Measurements from ENCODE around the gene SMIM9.

Gene SMIM9

DNA sequence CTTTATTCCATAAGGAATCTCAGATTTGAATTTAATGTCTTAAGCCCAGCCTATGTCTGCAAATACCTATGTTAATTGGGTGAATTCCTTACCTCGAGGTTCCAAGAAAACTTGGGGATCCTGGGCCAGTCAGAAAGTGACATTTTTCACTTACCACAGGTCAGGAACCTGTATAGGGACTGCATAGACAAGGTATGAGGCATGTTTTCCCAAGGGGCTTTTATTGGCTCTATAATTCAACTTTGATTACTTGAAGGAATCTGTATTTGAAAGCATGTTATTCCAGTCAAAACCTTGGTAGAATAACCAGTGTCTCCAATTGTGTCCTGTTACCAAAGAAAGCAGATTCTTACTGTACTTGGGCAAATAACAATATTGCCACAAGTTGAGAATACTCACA is 20.7 kb downstream of the SMIM9 start:
- no peak for DNase-seq

DNA sequence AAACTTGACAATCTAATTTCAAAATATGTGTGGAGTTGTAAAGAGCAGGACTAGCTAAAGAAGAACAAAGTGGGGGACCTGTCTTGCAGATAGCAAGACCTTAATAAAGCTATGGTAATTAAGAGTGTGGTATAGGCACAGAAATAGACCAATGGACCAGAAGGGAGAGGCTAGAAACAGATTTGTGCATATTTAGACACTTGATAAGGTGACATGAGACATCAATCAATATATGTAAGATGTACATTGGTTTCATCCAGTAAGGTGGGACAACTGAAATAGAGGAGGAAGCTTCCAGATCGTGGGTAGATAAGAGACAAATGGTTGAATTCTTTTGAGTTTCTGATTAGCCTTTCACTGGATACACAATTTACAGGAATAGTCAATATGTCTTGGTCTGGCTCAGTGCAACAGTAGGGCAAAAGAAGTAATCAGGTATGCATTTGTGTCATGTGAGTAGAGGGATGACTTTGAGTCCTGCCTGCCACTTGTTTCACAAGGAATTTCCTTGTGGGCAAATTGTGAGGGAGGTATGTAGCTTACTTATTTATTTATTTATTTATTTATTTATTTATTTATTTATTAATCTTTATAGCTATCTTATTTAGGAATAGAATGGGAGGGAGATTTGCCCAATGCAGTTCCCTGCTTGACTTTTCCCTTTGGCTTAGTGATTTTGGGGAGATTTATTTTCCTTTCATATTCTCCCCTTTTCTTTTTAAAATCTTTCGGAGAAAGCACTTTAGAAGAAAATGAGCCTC is 21.9 kb downstream of the SMIM9 start:
- peak; percentile 22 for DNase-seq

DNA sequence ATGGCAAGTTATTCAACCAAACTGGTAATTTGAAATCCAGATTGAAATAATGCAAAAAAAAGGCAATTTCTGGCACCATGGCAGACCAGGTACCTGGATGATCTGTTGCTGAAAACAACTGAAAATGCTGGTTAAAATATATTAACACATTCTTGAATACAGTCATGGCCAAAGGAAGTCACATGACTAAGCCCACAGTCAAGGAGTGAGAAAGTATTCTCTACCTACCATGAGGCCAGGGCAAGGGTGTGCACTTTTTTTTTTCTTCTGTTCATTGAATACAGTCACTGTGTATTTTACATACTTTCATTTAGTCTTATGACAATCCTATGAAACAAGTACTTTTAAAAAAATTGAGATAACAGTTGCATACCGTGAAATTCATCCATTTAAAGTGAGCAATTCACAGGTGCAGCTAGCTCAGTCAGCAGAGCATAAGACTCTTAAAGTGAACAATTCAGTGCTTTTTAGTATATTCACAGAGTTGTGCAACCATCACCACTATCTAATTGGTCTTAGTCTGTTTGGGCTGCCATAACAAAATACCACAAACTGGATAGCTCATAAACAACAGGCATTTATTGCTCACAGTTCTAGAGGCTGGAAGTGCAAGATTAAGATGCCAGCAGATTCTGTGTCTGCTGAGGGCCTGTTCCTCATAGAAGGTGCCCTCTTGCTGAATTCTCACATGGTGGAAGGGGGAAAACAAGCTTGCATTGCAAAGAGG is 24.4 kb downstream of the SMIM9 start:
- DNase-seq, result peak; percentile 60

DNA sequence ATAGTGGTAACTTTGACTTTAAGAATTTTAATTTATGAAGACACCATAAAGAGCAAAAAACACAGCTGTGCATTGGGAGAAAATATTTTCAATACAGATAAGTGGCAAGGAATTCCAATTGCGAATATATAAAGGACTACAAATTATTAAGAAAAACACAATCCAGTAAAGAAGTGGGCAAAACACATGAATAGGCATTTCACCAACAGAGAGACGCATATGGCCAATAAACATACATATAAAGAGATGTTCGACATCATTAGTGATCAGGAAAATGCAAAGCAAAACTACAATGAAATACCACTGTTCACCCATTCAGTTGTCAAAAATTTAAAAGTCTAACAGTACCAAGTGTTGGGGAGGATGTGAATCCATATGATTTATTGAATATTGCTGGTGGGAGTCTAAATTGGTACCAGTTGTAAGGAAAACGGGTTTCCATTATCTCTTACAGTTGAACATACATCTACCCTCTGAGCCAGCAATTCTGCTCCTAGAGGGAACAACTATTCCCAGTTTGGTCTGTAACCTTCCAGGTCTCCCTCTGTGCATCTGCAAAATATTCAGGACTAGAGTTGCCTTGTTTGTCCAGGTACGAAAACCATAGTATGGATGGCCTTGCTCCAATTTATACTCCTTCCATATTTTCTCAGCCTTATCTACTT is 27.5 kb downstream of the SMIM9 start:
- DNase-seq, result no peak

DNA sequence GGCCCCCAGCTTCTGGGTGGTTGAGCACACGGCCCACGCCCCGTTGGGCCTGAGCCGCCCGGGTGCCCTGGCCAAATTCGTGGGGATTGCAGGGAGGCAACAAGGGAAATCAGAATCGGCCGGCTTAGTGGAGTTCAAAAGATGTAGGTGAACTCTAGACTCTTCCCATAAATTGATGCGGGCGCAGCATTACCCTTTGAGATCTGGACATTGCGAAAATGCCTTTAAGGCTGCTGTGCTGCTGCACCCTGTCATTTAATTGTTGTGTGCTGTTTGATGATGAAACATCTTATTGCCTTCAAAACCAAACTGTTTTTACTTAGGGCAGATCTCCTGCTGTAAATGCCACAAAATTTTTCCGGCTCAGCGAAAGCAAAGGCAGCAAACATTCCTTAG is 28.8 kb downstream of the SMIM9 start:
- no peak for DNase-seq

DNA sequence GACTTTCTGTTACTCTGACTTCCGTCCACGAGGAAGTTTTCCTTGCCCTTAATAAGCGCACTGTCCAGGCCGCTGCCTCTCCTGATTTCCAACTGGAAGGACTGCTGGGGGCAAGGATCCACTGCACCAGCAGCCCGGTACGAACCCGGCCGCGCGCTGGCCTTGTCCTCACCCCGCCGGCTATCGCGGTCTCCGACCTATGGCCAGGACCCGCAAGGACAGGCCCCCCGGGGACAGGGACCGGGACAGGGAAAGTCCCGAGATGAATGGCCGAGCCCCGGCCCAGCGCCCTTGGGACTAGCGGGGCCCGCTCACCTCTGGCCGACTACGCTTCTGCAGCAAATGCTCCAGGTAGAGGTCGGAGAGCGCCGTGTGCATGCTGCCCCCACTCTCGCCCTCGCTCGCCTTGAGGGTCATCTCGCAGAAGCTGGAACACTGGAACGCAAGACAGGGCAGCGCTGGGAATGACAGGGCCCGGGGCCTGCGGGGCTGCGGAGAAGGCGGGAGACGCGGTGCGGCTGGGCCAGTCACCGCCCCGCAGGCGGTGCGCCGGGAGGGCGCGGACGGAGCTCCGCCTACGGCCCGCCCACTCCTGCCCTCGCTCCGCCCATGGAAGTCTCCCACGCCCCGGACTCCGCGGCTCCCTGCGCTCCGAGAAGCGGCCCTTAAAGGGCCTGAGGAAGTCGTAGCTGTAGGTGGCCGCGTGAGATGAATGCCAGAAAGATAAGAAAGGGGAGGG is 29.3 kb downstream of the SMIM9 start, which contains the start of gene MPP1:
TSS of gene MPP1 (minus strand) at position 529 of the 739 bp plus-strand sequence. CDS start at position 417, 112 bp downstream.
- peak; percentile 93 for DNase-seq

DNA sequence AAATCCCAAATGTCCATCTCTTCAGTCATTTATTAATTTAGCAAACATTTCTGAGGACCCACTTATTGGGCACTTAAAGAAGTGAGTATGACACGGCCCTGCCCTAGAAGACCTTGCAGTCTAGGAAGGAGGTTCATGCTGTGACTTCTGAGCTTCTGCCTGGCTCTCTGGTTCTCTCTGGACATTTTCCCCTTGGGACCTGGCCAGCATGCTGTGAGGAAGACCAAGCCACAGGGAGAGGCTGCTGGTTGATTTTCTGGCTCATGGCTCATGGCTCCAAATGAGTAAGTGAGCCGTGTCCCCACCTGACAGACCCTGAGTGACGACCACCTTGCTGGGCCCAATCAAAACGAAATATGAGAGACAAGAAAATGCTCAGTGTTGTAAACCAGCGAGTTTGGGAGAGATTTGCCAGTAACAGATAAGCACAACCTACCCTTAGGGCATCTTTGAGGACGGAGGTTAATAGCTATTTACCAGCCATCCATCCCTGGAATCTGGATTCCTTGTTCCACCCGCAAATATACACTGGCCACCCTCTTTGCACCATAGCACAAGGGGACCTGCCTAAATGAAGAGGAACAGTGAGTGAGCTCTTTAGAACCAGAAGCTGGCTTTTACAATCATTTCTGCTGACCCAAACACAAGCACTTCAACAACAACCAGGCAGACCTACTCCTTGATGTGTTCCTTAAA is 30.1 kb downstream of the SMIM9 start:
- DNase-seq, result peak; percentile 34

DNA sequence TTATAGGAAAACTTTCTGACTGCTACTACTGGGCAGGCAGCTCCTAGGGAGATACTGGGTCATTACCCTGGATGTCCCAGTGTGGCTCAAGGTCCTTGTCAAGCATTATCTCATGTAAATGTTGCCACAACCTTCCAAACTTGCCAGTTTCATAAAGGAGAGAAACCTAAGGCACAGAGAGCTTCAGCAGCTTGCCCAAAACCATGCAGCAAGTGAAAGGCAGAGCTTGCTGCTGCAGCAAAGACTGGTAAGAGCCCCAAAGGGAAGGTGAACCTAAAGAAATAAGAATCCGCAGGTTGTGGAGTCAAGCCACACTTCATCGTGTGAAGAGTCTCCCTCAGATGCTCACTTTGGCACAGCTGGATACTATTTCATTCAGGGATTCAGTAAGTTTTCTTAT is 31.5 kb downstream of the SMIM9 start:
- DNase-seq, result peak; percentile 52

DNA sequence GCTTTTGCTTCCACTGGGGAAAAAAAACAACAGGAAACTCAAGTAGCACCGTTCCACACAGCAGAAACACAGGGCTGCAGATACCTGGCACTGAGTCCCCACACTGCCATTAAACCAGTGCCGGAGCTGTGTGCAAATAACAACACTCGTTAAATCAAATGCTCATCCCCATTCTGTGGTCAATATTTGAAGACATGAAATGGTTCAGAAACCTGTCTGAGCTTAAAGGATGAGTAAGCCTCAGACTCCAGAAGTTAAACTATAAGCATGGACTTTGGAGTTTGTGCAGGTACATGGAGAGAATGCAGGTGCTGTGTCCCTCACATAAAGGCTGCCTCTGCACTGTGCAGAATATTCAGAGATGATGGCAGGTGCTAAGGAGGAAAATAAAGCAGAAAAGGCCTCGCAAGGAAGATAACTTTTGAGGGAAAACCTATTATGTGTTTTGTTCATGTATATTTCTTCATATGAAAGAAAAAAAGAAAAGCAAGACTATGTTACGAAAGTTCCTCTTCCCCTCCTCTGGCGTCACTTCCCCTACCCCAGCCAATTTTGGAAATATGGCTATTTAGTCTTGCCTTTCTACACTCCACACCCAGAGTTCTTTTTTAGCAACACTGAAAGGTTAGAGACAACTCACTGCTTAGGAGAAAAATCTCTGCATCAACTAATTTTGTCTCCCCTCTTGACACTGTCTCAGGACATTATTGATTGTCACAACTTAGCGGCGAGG is 33.8 kb downstream of the SMIM9 start:
- peak; percentile 36 for DNase-seq

DNA sequence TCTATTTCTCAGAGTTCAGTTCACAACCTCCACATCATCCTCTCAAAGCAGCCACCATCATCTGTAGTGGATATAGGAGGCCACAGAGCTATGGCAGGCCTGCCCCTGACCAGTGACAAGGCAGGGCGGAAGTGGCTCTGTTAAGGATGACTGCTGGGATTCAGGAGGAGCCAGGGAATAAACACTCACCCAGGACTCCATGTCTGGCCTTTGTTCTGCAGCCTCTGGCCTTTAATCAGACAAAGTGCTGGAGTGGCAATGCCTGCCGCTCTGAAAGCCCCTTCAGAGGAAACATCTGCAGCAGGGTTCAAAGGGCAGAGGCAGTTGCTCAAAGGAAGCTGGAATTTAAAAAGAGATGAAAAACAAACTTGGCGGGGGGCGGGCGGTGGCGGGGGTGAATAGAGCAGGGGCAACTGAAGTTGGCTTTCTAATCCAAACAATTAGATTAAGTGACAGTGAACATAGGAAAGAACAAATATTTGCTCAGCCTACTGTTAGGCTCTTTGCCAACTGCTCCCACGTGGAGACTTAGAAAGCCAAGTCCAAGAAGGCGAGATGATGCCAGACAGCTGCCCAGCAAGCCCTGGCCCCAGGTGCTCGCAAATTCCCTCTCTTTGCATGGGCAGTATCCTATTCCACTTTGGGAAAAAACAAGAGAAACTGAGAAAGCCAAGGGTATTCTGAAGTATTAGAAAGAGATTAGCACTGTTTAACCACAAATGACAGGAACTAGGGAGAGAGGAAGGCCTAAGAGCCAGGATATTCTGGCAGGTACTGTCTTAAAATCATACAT is 34.7 kb downstream of the SMIM9 start:
- DNase-seq, result no peak

DNA sequence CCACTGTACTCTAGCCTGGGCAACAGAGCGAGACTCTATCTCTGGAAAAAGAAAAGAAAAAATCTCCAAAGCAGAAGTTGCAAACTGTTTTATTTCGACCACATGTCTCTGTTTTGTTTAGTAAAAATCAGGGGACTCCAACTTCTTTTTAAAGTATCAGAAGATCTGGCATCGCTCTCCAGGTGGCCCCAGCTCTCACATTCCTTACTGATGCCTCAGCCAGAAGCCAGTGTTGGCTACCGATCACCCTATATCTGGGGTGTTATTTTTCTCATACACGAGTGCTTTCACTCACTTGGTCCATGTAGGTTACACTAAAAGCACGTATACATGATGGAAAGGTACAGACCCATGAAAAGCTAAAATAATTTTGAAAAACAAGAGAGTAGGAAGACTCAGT is 37.5 kb downstream of the SMIM9 start:
- DNase-seq, result peak; percentile 9

DNA sequence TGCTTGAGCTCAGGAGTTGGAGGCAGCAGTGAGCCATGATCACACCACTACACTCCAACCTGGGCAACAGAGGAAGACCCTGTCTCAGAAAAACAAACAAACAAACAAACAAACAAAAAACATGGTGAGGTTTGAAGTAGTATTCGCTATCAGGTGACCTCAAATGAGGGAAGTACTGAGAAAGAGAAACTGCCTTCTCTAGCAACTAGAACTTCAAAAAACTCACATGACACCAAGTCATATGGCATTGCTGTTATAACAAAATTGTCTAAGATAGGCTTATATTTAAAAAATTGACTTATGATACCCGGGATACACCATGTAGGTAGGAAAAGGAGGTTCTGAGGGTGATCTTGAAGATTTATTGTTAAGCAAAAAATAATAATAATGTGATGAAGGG is 39.4 kb downstream of the SMIM9 start:
- peak; percentile 62 for DNase-seq

DNA sequence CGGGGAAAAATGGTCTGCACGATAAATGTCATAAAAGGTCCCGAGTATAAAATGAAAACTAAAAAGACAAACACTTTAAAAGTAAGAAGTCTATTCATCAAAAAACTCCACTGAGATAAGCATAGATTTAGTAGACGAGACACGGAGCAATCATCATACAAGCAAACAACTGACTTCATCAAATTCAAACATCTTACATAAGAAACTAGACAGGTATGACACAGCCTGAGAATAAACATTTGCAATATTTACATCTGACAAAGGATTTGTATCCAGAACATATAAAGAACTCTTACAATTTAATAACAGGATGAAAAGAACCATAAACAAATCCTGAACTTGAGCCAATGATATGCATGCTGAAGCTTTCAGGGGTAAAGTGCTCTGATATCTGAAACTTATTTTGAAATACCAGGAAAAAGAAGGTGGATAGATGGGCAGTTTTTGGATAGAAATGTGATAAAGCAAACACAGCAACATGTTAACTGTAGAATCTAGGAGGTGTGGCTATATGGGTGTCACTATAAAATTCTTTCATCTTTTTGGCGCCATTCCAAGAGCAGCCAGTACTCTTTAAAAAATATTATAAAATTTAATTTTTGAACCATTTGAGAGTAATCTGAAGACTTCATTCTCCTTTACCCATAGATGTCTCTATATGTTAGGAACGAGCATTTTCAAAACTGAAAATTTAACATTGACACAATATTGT is 41.2 kb downstream of the SMIM9 start:
- peak; percentile 6 for DNase-seq

DNA sequence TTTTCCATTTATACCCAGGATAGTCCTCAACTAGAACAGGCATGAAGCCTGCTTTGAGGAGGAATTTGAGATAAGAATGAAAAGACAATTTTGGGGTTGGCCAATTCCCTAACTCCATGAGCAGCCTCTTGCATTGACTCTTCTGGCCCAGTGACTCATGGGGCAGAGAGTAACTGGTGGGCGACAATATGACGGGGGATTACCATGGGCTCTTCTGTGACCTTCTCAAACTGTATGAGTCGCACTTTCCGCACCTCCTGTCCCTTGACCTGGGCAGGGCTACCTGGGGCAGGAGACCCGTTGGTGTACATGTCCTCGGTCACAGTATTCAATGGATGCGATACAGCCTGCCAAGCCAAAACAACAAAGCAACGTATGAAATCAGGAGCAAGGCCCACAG is 42.5 kb downstream of the SMIM9 start:
- DNase-seq, result no peak

DNA sequence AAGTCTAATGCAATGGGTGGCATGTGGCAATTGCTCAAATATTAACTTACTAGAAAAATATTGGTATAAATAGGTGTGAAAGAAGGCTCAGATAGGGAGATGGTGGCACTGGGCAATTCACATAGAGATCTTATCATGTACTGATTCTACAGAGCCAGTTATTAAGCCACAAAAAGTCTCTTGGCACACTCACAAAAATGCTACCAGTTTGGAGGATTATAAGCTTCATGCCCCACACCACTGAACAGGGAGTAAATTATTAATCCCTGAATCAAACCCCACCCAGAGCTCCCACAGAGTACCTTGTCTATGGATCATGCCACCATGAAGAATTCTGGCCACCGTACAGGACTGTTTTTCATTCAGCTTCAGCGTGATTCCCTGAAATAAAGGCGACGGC is 43.0 kb downstream of the SMIM9 start:
- no peak for DNase-seq

DNA sequence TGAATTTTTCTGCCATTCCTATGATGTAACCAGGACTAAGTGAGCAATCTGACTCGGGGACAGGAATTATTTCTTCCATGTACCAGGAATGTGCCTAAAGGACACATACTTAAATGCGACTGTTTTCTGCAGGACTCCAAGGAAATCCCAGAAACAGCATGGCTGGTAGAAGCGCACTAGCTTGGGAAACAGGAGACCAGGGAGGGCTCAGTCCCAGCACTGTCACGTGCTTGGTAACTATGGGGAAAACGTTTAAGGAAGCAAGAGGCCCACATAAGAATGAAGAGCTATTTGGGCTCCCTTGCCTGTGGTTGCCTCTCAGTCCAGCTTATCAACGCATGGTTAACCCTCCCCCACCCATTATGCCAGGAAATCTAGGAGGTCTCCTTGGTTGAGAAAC is 48.7 kb downstream of the SMIM9 start:
- peak; percentile 90 for DNase-seq

DNA sequence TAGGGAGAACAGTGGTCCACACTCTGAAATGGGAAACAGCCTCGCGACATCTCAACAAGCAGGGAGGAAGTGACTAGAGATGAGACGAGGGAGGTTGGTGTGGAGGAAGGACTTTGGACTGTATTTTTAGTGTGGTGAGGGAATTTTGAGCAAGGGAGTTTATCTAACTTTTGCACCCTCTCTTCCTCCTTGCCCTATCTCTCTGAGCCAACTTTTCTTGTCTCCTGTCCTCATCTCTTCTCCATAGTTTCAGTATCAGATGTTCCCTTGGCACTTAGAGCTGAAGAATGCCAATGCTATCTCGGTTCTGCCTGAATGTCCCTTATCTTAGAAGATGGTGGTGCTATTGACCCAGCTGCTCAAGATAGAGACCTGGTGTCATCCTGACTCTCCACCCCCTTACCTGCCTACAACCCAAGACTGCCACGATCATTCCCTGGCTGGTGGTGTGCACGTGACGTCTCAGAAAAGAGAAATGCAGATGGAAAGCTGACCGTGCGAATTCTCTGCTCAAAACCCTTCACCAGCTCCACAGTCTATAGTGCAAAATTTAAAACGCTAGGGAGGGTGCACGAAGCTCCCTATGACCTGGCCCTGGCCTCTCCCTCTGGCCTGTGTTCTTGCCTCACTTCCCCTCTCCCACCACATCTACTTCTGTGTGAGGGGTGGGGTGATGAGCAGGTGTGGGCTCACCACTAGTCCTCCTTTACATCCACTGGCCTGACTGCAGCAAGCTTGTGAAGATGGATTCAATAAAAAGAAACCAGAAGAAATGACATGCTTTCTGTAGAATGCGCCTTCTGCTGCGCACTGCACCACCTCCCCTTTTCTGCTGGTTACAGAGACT is 50.1 kb downstream of the SMIM9 start:
- peak; percentile 84 for DNase-seq

DNA sequence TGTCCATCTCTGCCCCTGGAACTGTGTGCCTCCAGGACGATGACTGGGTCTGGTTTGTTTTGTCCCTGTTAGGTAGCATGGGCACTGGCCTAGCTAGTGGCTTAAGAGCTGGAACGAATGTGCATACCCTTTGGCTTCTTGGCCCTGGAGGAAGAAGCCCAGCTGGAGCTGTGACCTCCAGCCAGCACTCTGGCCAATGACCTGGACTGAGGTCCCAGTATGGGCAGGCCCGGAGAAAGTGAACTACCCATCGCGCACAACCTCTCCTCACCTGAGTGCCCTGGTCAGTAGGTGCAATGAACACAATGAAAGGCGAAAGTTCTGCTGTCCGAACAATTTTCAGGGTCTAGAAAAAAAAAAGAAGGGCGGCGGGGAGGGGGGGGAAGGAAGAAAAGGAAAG is 53.5 kb downstream of the SMIM9 start:
- DNase-seq, result no peak

DNA sequence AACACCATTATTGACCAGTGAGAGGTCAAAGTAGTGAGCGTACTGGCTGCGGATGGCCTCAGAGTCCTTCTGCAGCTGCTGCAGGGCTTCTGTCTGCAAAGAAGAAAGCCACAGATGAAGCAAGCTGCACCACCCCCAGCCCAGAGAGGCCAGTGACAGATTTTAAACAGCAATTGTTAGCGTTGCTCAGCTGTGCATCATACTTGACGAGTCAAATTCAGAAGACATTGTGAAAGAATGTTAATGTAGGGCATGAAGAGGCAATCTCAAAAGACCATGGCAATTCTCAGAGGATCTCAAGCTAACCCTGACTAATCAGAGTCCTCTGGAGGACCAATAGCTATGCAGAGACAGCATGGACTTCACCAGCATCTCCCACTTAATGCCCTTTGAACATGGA is 55.2 kb downstream of the SMIM9 start:
- DNase-seq, result no peak
